ENCODE data around the gene MID2. TPM values are rescaled to one million over a fixed set of nuclear protein-coding genes. Genes with fewer than 3 reads are reported as not detected.
"Not testable (repeated sequence)": the region's sequence is repeated elsewhere in the genome, so short reads cannot be mapped to it uniquely, and the experiment has no call there.

Gene MID2
- total RNA-seq, 4 donors from 2014 or later, result 8.5 to 53.4 (median 40.7) TPM

DNA sequence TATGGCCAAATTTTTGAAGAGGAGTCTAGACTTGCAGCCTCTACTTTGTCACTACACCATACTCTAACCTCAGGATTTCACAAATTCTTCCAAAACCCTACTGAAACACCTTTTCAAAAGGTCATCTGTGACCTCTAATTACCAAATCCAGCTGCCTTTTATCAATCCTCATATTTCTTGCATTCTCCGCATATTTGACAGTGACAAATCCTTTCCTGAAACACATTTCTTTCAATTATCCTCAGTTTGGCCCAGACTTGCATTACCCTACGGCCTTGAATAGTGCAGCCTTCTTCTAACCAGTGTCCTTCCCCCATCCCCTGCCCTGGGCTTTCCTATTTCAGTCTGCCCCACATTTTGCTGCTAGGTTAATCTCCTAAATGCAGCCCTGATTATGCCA lies 25.5 kb downstream of the MID2 start:
- Histone ChIP-seq H3K36me3 (no peaks in the 10 kb centered on the region), H3K9me3 (no peaks in the 10 kb centered on the region), H3K4me3 (no peak overlapping the region), H3K27ac (no peak overlapping the region), H3K27me3 (no peaks in the 10 kb centered on the region), H3K4me1 (no peaks in the 10 kb centered on the region)
- intact Hi-C loops (cut with DNase I; ENCODE audit: low total_unique reads), result no loop called here
- DNase-seq, result no peak
- no peak for TF ChIP-seq POLR2A (IDR thresholded peaks at IDR 0.05)
- TF ChIP-seq, protein P1, sequence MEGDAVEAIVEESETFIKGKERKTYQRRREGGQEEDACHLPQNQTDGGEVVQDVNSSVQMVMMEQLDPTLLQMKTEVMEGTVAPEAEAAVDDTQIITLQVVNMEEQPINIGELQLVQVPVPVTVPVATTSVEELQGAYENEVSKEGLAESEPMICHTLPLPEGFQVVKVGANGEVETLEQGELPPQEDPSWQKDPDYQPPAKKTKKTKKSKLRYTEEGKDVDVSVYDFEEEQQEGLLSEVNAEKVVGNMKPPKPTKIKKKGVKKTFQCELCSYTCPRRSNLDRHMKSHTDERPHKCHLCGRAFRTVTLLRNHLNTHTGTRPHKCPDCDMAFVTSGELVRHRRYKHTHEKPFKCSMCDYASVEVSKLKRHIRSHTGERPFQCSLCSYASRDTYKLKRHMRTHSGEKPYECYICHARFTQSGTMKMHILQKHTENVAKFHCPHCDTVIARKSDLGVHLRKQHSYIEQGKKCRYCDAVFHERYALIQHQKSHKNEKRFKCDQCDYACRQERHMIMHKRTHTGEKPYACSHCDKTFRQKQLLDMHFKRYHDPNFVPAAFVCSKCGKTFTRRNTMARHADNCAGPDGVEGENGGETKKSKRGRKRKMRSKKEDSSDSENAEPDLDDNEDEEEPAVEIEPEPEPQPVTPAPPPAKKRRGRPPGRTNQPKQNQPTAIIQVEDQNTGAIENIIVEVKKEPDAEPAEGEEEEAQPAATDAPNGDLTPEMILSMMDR (IDR thresholded peaks at IDR 0.05), result no peak

DNA sequence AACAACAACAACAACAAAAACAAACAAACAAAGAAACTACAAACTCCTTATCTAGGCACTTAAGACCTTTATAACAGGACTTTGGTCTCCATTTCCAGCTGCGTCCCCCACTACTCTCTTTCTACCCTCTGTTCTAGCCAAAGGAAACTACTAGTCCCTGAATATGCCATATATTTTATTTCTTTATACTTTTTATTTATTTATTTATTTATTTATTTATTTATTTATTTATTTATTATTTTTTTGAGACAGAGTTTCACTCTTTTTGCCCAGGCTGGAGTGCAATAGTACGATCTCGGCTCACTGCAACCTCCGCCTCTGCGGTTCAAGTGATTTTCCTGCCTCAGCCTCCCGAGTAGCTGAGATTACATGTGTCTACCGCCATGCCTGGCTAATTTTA lies 26.0 kb downstream of the MID2 start:
- H3K27me3 ChIP-seq; H3K4me3 ChIP-seq; H3K27ac ChIP-seq; DNase-seq; intact Hi-C loops (cut with DNase I; ENCODE audit: low total_unique reads); H3K36me3 ChIP-seq; H3K4me1 ChIP-seq; H3K9me3 ChIP-seq: not testable (repeated sequence)

DNA sequence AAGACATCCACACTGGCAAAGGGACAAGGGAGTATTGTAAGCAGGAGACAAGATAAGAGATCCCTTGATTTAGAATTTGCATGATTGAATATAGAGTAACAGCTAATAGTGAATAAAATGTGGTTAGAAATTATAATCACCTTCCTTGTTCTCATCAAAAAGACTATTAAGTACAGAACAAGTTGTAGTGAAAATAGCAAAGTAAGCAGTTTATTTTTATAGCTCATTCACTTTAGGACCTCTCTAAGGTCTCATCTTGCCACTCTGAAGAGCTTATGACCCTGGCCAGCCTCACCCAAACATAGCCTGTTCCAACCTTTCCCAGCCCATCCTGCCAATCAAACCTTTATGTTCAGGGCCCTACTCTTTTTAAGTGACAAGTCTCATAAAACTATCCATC lies 30.6 kb downstream of the MID2 start:
- intact Hi-C loops (cut with DNase I; ENCODE audit: low total_unique reads), result no loop called here
- Histone ChIP-seq H3K36me3 (no peaks in the 10 kb centered on the region), H3K4me1 (no peaks in the 10 kb centered on the region), H3K9me3 (no peaks in the 10 kb centered on the region), H3K27me3 (no peaks in the 10 kb centered on the region), H3K27ac (no peak overlapping the region), H3K4me3 (no peak overlapping the region)
- no peak for TF ChIP-seq POLR2A (IDR thresholded peaks at IDR 0.05)
- no peak for DNase-seq

DNA sequence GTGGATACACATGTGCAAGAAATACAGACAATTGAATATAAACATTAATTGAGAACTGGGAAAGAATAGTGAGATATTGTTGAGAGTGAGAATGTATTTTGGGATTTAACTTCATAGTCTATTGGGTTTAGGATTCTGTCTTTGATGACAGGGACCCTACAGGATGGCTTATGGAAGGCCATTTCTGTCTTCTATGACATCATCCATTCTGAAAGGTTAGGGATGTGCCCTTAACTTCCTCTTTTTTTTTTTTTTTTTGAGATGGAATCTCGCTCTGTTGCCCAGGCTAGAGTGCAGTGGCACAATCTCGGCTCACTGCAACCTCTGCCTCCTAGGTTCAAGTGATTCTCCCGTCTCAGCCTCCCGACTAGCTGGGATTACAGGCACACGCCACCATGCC lies 31.4 kb downstream of the MID2 start:
- H3K4me3 ChIP-seq; intact Hi-C loops (cut with DNase I; ENCODE audit: low total_unique reads); H3K27ac ChIP-seq; H3K4me1 ChIP-seq; DNase-seq; H3K27me3 ChIP-seq; H3K9me3 ChIP-seq; H3K36me3 ChIP-seq: not testable (repeated sequence)

DNA sequence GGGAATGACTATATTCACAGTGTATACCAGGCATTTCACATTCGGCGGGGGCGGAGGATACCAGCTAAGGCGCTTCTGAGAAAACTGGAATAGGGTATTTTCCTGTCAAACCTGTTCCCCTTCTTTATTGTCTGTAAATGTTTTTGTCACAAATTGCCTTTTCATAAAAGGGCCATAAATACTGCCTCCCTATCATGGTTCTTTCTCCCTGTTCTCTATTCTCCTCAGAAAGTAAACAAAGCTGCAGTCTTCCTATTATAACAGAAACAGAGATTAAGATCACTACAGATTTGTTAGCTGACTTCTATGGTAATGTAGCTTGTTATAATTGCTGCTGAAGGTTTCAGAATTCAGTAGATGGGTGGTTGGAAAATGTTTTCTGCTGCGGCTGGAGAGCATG lies 32.2 kb downstream of the MID2 start:
- H3K36me3 ChIP-seq, result no peaks in the 10 kb centered on the region
- intact Hi-C loops (cut with DNase I; ENCODE audit: low total_unique reads), result no loop called here
- no peaks in the 10 kb centered on the region for H3K4me1 ChIP-seq
- no peak for DNase-seq
- no peaks in the 10 kb centered on the region for H3K27me3 ChIP-seq
- no peaks in the 10 kb centered on the region for H3K9me3 ChIP-seq
- no peak overlapping the region for H3K4me3 ChIP-seq
- no peak for TF ChIP-seq POLR2A (IDR thresholded peaks at IDR 0.05)
- TF ChIP-seq, protein P1 (IDR thresholded peaks at IDR 0.05), result no peak
- H3K27ac ChIP-seq, result no peak overlapping the region

DNA sequence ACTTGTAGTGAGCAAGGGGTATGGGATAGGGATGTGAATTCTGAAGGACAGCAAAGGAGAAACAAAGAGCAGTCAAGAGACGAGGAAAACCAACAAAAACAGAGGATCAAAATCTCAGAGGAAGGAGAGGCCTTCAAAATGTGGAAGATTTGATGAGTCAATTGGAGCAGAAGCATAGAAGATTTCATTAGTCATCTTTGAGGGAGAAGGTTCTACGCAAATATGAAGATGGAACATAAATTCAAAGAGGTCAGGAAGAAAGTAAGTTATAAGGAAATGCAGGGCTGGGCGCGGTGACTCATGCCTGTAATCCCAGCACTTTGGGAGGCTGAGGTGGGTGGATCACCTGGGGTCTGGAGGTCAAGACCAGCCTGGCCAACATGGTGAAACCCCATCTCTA lies 35.4 kb downstream of the MID2 start:
- intact Hi-C loops (cut with DNase I; ENCODE audit: low total_unique reads), result no loop called here
- Histone ChIP-seq H3K36me3 (no peaks in the 10 kb centered on the region), H3K27ac (no peak overlapping the region), H3K4me1 (no peaks in the 10 kb centered on the region), H3K4me3 (no peak overlapping the region), H3K27me3 (no peaks in the 10 kb centered on the region), H3K9me3 (no peaks in the 10 kb centered on the region)
- TF ChIP-seq, protein P1 (IDR thresholded peaks at IDR 0.05), result no peak
- no peak for TF ChIP-seq POLR2A (IDR thresholded peaks at IDR 0.05)
- no peak for DNase-seq

DNA sequence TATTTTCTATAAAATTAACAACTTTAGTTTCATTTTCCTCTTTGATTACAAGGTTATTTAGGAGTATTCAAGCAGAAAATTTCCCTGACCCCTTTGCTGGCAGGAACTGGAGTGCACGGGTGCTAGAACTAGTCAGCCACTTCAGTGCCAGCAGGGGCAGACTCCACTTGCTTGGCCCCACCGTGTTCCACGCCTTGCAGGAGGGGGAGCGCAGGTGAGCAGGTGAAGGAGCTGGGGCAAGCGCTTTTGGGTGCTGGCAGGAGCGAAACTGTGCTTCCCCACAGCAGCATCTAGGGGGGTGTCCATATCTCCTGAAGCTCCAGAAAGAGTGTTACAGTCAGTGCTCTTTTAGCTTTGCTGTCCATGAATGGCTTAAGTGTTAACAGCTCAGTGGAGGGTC lies 45.5 kb downstream of the MID2 start:
- TF ChIP-seq, protein P1 (IDR thresholded peaks at IDR 0.05), result no peak
- TF ChIP-seq POLR2A (IDR thresholded peaks at IDR 0.05), result no peak
- H3K27ac ChIP-seq, result no peak overlapping the region
- no peak for DNase-seq
- intact Hi-C loops (cut with DNase I; ENCODE audit: low total_unique reads), result no loop called here
- no peak overlapping the region for H3K4me3 ChIP-seq
- no peaks in the 10 kb centered on the region for H3K36me3 ChIP-seq
- H3K27me3 ChIP-seq, result peaks cover 0 to 7% of the 10 kb centered on the region in 2 donors
- H3K4me1 ChIP-seq, result no peaks in the 10 kb centered on the region
- H3K9me3 ChIP-seq, result no peaks in the 10 kb centered on the region
